Suprapubic skin (tissue), 4 donors: ENCODE measurements around the gene P3H1.

Experiments
- CTCF ChIP-seq, 2 donors: fragments of 200-600 bp in 1 of 2; fragments of 450-650 bp in 1 of 2; sonication (generic) in 1 of 2; IDR thresholded peaks; one replicate each; pipeline ENCODE4 v1.5.1; 2016 to 2019; ENCODE audit warnings: antibody characterized with exemption in 2 of 2, mild to moderate bottlenecking in 1 of 2, moderate library complexity in 1 of 2
- EP300 ChIP-seq: sonication (generic); formaldehyde crosslinking; IDR thresholded peaks from one replicate; pipeline ENCODE4 v1.6.1; 2017; ENCODE audit warnings: antibody characterized with exemption
- POLR2AphosphoS5 ChIP-seq, 3 donors: sonication (generic); formaldehyde crosslinking; IDR thresholded peaks; one replicate each; pipeline ENCODE4 v1.6.1; 2017; ENCODE audit warnings: antibody characterized with exemption in 3 of 3

DNA sequence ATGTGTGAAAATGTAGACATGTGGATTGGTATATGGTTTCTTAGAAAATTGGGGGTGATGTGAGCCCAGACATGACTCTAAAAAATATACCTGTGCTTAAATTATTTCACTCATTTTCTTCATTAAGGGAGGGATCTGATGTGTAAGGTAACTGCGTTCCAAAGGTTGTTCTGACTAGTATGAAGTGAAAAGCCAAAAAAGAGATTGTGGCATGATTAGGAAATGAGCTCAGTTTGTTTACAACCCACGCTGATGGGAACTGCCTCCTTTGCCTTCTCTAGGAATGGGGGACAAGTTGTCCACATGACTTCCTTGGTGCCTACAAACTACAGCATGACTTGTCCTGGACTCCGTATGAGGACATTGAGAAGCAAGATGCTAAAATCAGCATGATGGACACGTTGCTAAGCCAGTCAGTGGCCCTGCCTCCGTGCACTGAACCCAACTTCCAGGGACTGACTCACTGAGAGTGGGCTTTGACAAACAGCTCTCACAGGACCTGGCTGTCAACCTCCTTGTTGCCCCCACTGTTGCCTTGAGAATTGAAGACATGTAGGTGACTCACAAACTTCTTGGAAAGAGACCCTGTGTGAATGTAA is 8.2 kb upstream of the P3H1 start:
- no peak for TF ChIP-seq CTCF (IDR thresholded peaks at IDR 0.05)
- TF ChIP-seq EP300, result no peak
- no peak for TF ChIP-seq POLR2AphosphoS5 (IDR thresholded peaks at IDR 0.05)
